GM19467 (cell line): ENCODE results near the gene GSS.
"Not testable (repeated sequence)": the region's sequence is repeated elsewhere in the genome, so short reads cannot be mapped to it uniquely, and the experiment has no call there.

Experiments used
- ATAC-seq: cut with Tn5 transposase; IDR thresholded peaks from one replicate; pipeline ENCODE4 v1.9.1; 2021; ENCODE audit warnings: mild to moderate bottlenecking, moderate library complexity; ENCODE audit not compliant: unreplicated experiment

The GSS gene

GRCh38 chr20:34915749-34916455 is 39.7 kb downstream of the GSS start:
- no peak for ATAC-seq

GRCh38 chr20:34915131-34915530 is 40.5 kb downstream of the GSS start:
- ATAC-seq: no peak

- no peak for ATAC-seq
Measured at GRCh38 chr20:34907616-34908469, 47.8 kb downstream of the GSS start.

GRCh38 chr20:34904202-34904621 is 51.4 kb downstream of the GSS start:
- no peak for ATAC-seq

GRCh38 chr20:34898731-34899130 is 56.9 kb downstream of the GSS start:
- not testable (repeated sequence) for ATAC-seq

GRCh38 chr20:34898129-34898528 is 57.5 kb downstream of the GSS start:
- not testable (repeated sequence) for ATAC-seq

- ATAC-seq: no peak
Measured at GRCh38 chr20:34896086-34896621, 59.5 kb downstream of the GSS start.

GRCh38 chr20:34895465-34895864 is 60.1 kb downstream of the GSS start:
- ATAC-seq: no peak

- no peak for ATAC-seq
Measured at GRCh38 chr20:34894723-34895122, 60.9 kb downstream of the GSS start.

- ATAC-seq: no peak
Measured at GRCh38 chr20:34892671-34893070, 62.9 kb downstream of the GSS start.

- no peak for ATAC-seq
Measured at GRCh38 chr20:34891166-34892062, 64.2 kb downstream of the GSS start.

- no peak for ATAC-seq
Measured at GRCh38 chr20:34888468-34888867, 67.1 kb downstream of the GSS start.

GRCh38 chr20:34887023-34887422 is 68.6 kb downstream of the GSS start:
- no peak for ATAC-seq

- no peak for ATAC-seq
Measured at GRCh38 chr20:34886122-34886521, 69.5 kb downstream of the GSS start.

GRCh38 chr20:34884260-34884659 is 71.3 kb downstream of the GSS start:
- ATAC-seq: no peak

GRCh38 chr20:34883809-34884208 is 71.8 kb downstream of the GSS start:
- no peak for ATAC-seq

GRCh38 chr20:34883087-34883688 is 72.4 kb downstream of the GSS start:
- no peak for ATAC-seq

- ATAC-seq: no peak
Measured at GRCh38 chr20:34881689-34882088, 73.9 kb downstream of the GSS start.

GRCh38 chr20:34880971-34881370 is 74.6 kb downstream of the GSS start:
- not testable (repeated sequence) for ATAC-seq

- ATAC-seq: no peak
Measured at GRCh38 chr20:34880215-34880850, 75.3 kb downstream of the GSS start.
